Endothelial cell of umbilical vein (primary cell): Measurements from ENCODE around the gene ITGA1.

Experiments
- POLR2A ChIP-seq: IDR thresholded peaks from 2 replicates; pipeline ENCODE4 v1.6.1; 2012; ENCODE audit warnings: low read depth, mild to moderate bottlenecking, control low read depth, low read length
- POLR2AphosphoS5 ChIP-seq: IDR thresholded peaks from 2 replicates; pipeline ENCODE4 v1.6.1; 2012; ENCODE audit warnings: low read depth, mild to moderate bottlenecking, control low read depth, low read length, moderate library complexity; ENCODE audit not compliant: insufficient read depth
- TF ChIP-seq, protein P1 (sequence below), 2 donors: IDR thresholded peaks; 1 replicate in 1 of 2; 2 replicates in 1 of 2; pipeline ENCODE4 v1.5.1; 2011; ENCODE audit warnings: low read length in 2 of 2, mild to moderate bottlenecking in 2 of 2, moderate library complexity in 2 of 2, control low read depth in 1 of 2, inconsistent platforms in 1 of 2, low read depth in 1 of 2; ENCODE audit not compliant: insufficient read depth in 1 of 2; ENCODE audit errors: extremely low read depth in 1 of 2

DNA sequence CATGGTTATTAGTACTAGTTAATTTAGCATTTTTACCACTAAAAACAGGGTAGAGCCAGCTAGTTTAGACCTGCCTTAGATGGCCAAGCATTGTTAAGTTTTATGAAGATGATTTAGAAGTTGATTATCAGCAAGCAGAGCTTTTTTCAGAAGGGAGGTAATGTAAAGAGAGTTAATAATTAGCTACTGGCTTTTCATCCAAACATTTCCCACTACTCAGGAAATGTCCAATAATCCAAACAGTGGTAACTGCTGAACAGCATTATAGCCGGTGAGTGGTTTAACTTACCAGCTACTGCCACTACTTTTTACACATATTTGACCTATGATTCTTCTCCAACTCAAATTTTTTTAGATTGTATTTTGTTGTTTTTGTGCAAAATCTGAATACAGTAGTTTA is 1.7 kb downstream of the ITGA1 start:
- TF ChIP-seq, protein P1, sequence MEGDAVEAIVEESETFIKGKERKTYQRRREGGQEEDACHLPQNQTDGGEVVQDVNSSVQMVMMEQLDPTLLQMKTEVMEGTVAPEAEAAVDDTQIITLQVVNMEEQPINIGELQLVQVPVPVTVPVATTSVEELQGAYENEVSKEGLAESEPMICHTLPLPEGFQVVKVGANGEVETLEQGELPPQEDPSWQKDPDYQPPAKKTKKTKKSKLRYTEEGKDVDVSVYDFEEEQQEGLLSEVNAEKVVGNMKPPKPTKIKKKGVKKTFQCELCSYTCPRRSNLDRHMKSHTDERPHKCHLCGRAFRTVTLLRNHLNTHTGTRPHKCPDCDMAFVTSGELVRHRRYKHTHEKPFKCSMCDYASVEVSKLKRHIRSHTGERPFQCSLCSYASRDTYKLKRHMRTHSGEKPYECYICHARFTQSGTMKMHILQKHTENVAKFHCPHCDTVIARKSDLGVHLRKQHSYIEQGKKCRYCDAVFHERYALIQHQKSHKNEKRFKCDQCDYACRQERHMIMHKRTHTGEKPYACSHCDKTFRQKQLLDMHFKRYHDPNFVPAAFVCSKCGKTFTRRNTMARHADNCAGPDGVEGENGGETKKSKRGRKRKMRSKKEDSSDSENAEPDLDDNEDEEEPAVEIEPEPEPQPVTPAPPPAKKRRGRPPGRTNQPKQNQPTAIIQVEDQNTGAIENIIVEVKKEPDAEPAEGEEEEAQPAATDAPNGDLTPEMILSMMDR (IDR thresholded peaks at IDR 0.05; ENCODE audit: extremely low read depth in 1 of 2, insufficient read depth in 1 of 2, low read depth in 1 of 2, low read length in 2 of 2): no peak
- TF ChIP-seq POLR2AphosphoS5: no peak
- TF ChIP-seq POLR2A: no peak
